ENCODE results near the gene BCKDHA. TPM values are rescaled to one million over a fixed set of nuclear protein-coding genes. Genes with fewer than 3 reads are reported as not detected.

Gene BCKDHA
- total RNA-seq, 2 experiments from 2014 or later, result 12.2 to 13.1 TPM

GRCh38 chr19:41439441-41440222 is 42.0 kb downstream of the BCKDHA start, which contains the start of gene DMAC2:
DMAC2 (minus strand) TSS chr19:41439912; CDS start chr19:41439899, 13 bp downstream.
- Histone ChIP-seq H3K36me3 (ENCODE audit: insufficient read depth, low read length) (peaks cover 12% of the 10 kb centered on the region), H3K4me3 (ENCODE audit: low read length) (peak within 1 kb of the TSS; percentile 90), H3K9me3 (ENCODE audit: control insufficient read depth in 1 of 2, insufficient read depth in 1 of 2, low read length in 2 of 2) (no peaks in the 10 kb centered on the region), H3K27me3 (ENCODE audit: control insufficient read depth in 1 of 2, insufficient read depth in 2 of 2, low read length in 2 of 2) (no peaks in the 10 kb centered on the region), H3K27ac (ENCODE audit: low read depth in 1 of 2, low read length in 2 of 2) (peak within 1 kb of the TSS; percentile 60 to 77), H3K4me1 (ENCODE audit: insufficient read depth, low read length) (peaks cover 16% of the 10 kb centered on the region)
- ChIA-PET CTCF (interaction anchor here (0.7 to 2.2 kb wide), 13 partner anchors 9 to 974 kb away, joined by 3 to 16 read pairs (median 4); partner anchors contain the start of gene B9D2), POLR2A (interaction anchor here (0.5 to 3.7 kb wide), 18 partner anchors 9 to 803 kb away, joined by 3 to 20 read pairs (median 4); partner anchors contain the start of genes B9D2, GSK3A, HNRNPUL1 and TGFB1)
- Mint-ChIP-seq H3K4me3 (no peak within 1 kb of the TSS), H3K4me1 (ENCODE audit: low read depth) (no peaks in the 10 kb centered on the region), H3K36me3 (ENCODE audit: low read depth) (peaks cover 13% of the 10 kb centered on the region), H3K27ac (no peak within 1 kb of the TSS), H3K27me3 (peaks cover 13% of the 10 kb centered on the region), H3K9me3 (no peaks in the 10 kb centered on the region)
- intact Hi-C loops (cut with DNase I, micrococcal nuclease), result loop anchor here in 1 of 2 experiments (1.0 to 10.0 kb wide), 7 partner anchors 42 to 1095 kb away; partner anchors contain the start of genes B9D2, BCKDHA, C19orf47 and CCDC97
- ATAC-seq (ENCODE audit: poor library complexity) (peak; percentile 99), DNase-seq (peak; percentile 86 to 97 (median 93))
- TF ChIP-seq CTCF (IDR thresholded peaks at IDR 0.05), result peak; percentile 65

GRCh38 chr19:41441321-41441945 is 43.8 kb downstream of the BCKDHA start:
- no peak for TF ChIP-seq CTCF (IDR thresholded peaks at IDR 0.05)
- Histone ChIP-seq H3K27ac (ENCODE audit: low read depth in 1 of 2, low read length in 2 of 2) (no peak overlapping the region), H3K36me3 (ENCODE audit: insufficient read depth, low read length) (peaks cover 7% of the 10 kb centered on the region), H3K27me3 (ENCODE audit: control insufficient read depth in 1 of 2, insufficient read depth in 2 of 2, low read length in 2 of 2) (no peaks in the 10 kb centered on the region), H3K4me1 (ENCODE audit: insufficient read depth, low read length) (peaks cover 16% of the 10 kb centered on the region), H3K4me3 (ENCODE audit: low read length) (no peak overlapping the region), H3K9me3 (ENCODE audit: control insufficient read depth in 1 of 2, insufficient read depth in 1 of 2, low read length in 2 of 2) (no peaks in the 10 kb centered on the region)
- intact Hi-C loops (cut with DNase I, micrococcal nuclease), result loop anchor here in 1 of 2 experiments (5.0 kb wide), 2 partner anchors 89 to 239 kb away; partner anchors contain the start of gene TGFB1
- ATAC-seq (ENCODE audit: poor library complexity) (no peak), DNase-seq (no peak)
- Mint-ChIP-seq H3K9me3 (no peaks in the 10 kb centered on the region), H3K36me3 (ENCODE audit: low read depth) (peaks cover 11% of the 10 kb centered on the region), H3K4me3 (no peak overlapping the region), H3K4me1 (ENCODE audit: low read depth) (no peaks in the 10 kb centered on the region), H3K27me3 (peaks cover 15% of the 10 kb centered on the region), H3K27ac (no peak overlapping the region)
- ChIA-PET CTCF (no interaction called here), POLR2A (interaction anchor here (0.7 to 1.6 kb wide), 2 partner anchors 8 to 54 kb away, joined by 3 to 4 read pairs; no protein-coding TSS in a partner anchor)

GRCh38 chr19:41442473-41443355 is 45.1 kb downstream of the BCKDHA start, which contains the start of gene ERICH4:
ERICH4 (plus strand) TSS chr19:41443156; CDS start chr19:41443170, 14 bp downstream.
- peaks cover 26% of the 10 kb centered on the region for H3K27me3 Mint-ChIP-seq
- Histone ChIP-seq H3K9me3 (ENCODE audit: control insufficient read depth in 1 of 2, insufficient read depth in 1 of 2, low read length in 2 of 2) (no peaks in the 10 kb centered on the region), H3K27ac (ENCODE audit: low read depth in 1 of 2, low read length in 2 of 2) (no peak within 1 kb of the TSS), H3K4me1 (ENCODE audit: insufficient read depth, low read length) (peaks cover 23% of the 10 kb centered on the region), H3K27me3 (ENCODE audit: control insufficient read depth in 1 of 2, insufficient read depth in 2 of 2, low read length in 2 of 2) (peaks cover under 1% of the 10 kb centered on the region in 2 experiments), H3K36me3 (ENCODE audit: insufficient read depth, low read length) (peaks cover 3% of the 10 kb centered on the region), H3K4me3 (ENCODE audit: low read length) (no peak within 1 kb of the TSS)
- intact Hi-C loops (cut with DNase I, micrococcal nuclease), result loop anchor here in 1 of 2 experiments (5.0 kb wide), 2 partner anchors 90 to 240 kb away; partner anchors contain the start of gene TGFB1
- no peak for DNase-seq
- no peak for ATAC-seq (ENCODE audit: poor library complexity)
- H3K9me3 Mint-ChIP-seq, result no peaks in the 10 kb centered on the region
- H3K27ac Mint-ChIP-seq, result no peak within 1 kb of the TSS
- H3K4me1 Mint-ChIP-seq (ENCODE audit: low read depth), result no peaks in the 10 kb centered on the region
- ChIA-PET POLR2A (interaction anchor here (0.7 kb wide), 1 partner anchor 53 kb away, joined by 3 read pairs; no protein-coding TSS in a partner anchor), CTCF (no interaction called here)
- no peak for TF ChIP-seq CTCF (IDR thresholded peaks at IDR 0.05)
- H3K4me3 Mint-ChIP-seq, result no peak within 1 kb of the TSS
- H3K36me3 Mint-ChIP-seq (ENCODE audit: low read depth), result peaks cover 3% of the 10 kb centered on the region

Data from CD4-positive, alpha-beta T cell (primary cell).